Endothelial cell (in vitro differentiated cells): Measurements from ENCODE around the gene ADAM12. TPM values are rescaled to one million over a fixed set of nuclear protein-coding genes. Genes with fewer than 3 reads are reported as not detected.

Source experiments
- DNase-seq: peaks from one replicate; pipeline ENCODE4 v3.0.0; 2021; ENCODE audit warnings: low spot score
- H3K27ac Mint-ChIP-seq: one replicate; pipeline ENCODE4 v1.8.0; 2021; ENCODE audit warnings: mixed read lengths, inconsistent platforms; ENCODE audit not compliant: unreplicated experiment
- H3K27me3 Mint-ChIP-seq: one replicate; pipeline ENCODE4 v1.8.0; 2021; ENCODE audit warnings: mild to moderate bottlenecking, moderate library complexity, mixed read lengths, inconsistent platforms; ENCODE audit not compliant: unreplicated experiment
- H3K36me3 Mint-ChIP-seq: one replicate; pipeline ENCODE4 v1.8.0; 2021; ENCODE audit warnings: mild to moderate bottlenecking, low read depth, mixed read lengths, inconsistent platforms; ENCODE audit not compliant: unreplicated experiment
- H3K4me1 Mint-ChIP-seq: one replicate; pipeline ENCODE4 v1.8.0; 2021; ENCODE audit warnings: mild to moderate bottlenecking, mixed read lengths, inconsistent platforms; ENCODE audit not compliant: unreplicated experiment
- H3K4me3 Mint-ChIP-seq: one replicate; pipeline ENCODE4 v1.8.0; 2021; ENCODE audit warnings: mild to moderate bottlenecking, mixed read lengths, inconsistent platforms; ENCODE audit not compliant: unreplicated experiment
- H3K9me3 Mint-ChIP-seq: one replicate; pipeline ENCODE4 v1.8.0; 2021; ENCODE audit warnings: mixed read lengths, inconsistent platforms; ENCODE audit not compliant: unreplicated experiment
- CTCF ChIP-seq: fragments of 200-600 bp; sonication (generic); IDR thresholded peaks from one replicate; pipeline ENCODE4 v1.5.0; 2021; ENCODE audit warnings: antibody characterized with exemption; ENCODE audit not compliant: unreplicated experiment
- total RNA-seq: library from RNA; stranded (reverse); fragmentation: NEBNext Ultra II Directional; extraction: Animal tissue kit (Norgen Biotek cat#: 25700); gene quantifications from one replicate; pipeline ENCODE4 v1.2.1, GENCODE V29; 2021; ENCODE audit not compliant: unreplicated experiment

The ADAM12 gene
- total RNA-seq, 1 donor from 2014 or later: 9.0 TPM

DNA sequence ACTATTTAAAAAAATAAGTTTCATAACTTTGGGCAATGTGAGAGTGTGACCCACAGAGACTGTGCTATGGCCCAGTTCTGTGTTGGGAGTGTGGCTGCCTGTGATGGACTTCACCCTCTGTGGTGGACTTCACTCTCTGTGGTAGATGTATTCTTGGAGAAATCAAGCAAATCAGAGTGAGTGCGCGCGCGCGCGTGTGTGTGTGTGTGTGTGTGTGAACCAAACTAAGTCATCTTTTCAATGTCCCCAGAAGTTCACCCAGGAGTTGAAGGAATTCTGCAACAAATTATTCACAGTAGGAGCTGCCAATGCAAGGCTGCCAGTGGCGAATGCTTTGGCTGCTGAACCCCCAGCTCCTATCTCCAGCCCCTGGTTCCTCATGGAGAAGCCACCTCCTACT is 184.5 kb downstream of the ADAM12 start:
- Mint-ChIP-seq H3K27me3 (peaks cover 3% of the 10 kb centered on the region), H3K4me3 (no peak overlapping the region), H3K27ac (no peak overlapping the region), H3K4me1 (no peaks in the 10 kb centered on the region), H3K9me3 (no peaks in the 10 kb centered on the region), H3K36me3 (no peaks in the 10 kb centered on the region)
- TF ChIP-seq CTCF: no peak
- no peak for DNase-seq

DNA sequence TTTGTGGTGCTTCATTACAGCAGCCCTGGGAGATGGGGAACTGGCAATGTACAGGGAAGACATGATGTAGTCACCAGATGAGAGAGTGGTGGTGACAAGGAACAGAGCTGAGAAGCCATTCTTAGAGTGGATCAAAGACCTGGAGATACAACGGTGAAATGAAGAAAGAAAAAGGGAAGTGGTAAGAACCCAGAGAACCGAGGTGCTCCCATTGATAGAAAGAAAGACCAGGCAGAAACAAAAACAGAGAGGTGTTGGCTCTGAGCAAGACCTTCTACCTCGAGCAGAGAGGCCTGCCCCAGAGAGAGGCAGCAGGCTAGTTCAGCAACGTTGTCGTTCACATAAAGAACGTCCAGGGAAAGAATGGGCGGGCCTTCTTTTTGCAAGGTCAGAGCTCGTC is 186.7 kb downstream of the ADAM12 start:
- Mint-ChIP-seq H3K27ac (no peak overlapping the region), H3K4me3 (no peak overlapping the region), H3K27me3 (peaks cover 3% of the 10 kb centered on the region), H3K4me1 (no peaks in the 10 kb centered on the region), H3K9me3 (no peaks in the 10 kb centered on the region), H3K36me3 (no peaks in the 10 kb centered on the region)
- no peak for DNase-seq
- TF ChIP-seq CTCF: no peak

DNA sequence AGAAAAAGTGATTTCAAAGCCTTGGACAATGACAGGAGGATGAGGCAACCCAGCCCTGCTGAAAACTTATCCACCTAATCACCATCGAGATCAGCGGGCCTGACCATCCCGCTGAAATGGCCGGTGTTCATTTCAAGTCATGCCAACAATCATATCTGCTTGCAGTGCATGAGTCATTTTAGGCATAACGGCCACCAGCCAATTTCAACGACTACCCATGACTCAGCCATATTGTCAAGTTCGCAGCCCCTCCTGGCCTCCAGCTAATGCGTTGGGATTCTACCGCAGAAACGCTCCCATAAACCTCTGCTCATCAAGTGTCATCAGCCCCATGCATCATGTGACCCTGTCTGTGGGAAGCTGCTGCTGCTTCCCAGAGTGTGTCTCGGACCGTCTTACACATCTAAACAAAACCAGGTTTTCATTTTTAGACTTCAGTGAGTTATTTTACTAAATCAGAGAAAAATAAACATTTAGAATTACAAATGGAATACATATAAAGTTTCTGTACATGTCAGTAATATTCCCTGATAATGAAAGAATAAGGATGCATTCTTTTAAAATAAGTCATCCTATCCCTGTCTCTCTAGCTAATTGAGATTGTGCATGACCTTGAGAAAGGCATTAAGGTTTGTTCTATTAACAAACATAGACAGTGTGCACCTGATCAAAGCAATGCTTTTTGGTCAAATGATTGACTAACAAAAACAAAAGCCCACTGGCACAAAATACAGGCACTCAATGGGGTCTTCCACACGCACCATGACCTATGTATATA is 188.9 kb downstream of the ADAM12 start:
- Mint-ChIP-seq H3K27ac (no peak overlapping the region), H3K4me1 (no peaks in the 10 kb centered on the region), H3K27me3 (peaks cover 3% of the 10 kb centered on the region), H3K9me3 (no peaks in the 10 kb centered on the region), H3K36me3 (no peaks in the 10 kb centered on the region), H3K4me3 (no peak overlapping the region)
- no peak for TF ChIP-seq CTCF
- DNase-seq: no peak

- no peak for DNase-seq
- no peak for TF ChIP-seq CTCF
- no peaks in the 10 kb centered on the region for H3K36me3 Mint-ChIP-seq
- H3K4me3 Mint-ChIP-seq: no peak overlapping the region
- no peaks in the 10 kb centered on the region for H3K9me3 Mint-ChIP-seq
- H3K4me1 Mint-ChIP-seq: no peaks in the 10 kb centered on the region
- H3K27me3 Mint-ChIP-seq: peaks cover 3% of the 10 kb centered on the region
- H3K27ac Mint-ChIP-seq: no peak overlapping the region
Observed at GRCh38 chr10:126198681-126199080, 189.6 kb downstream of the ADAM12 start.

GRCh38 chr10:126197036-126197543 is 191.2 kb downstream of the ADAM12 start:
- Mint-ChIP-seq H3K9me3 (no peaks in the 10 kb centered on the region), H3K4me1 (no peaks in the 10 kb centered on the region), H3K36me3 (no peaks in the 10 kb centered on the region), H3K27ac (no peak overlapping the region), H3K27me3 (peaks cover 3% of the 10 kb centered on the region), H3K4me3 (no peak overlapping the region)
- no peak for DNase-seq
- no peak for TF ChIP-seq CTCF
